Articular chondrocyte of knee joint (primary cell): ENCODE data around the gene CDK10. TPM values are rescaled to one million over a fixed set of nuclear protein-coding genes. Genes with fewer than 3 reads are reported as not detected.

Experiments
- total RNA-seq: library from RNA; depleted of rRNA; stranded (reverse); fragments of >200 nt; gene quantifications from 2 replicates; pipeline ENCODE4 v1.2.3, GENCODE V29; 2012

The CDK10 gene, protein sequence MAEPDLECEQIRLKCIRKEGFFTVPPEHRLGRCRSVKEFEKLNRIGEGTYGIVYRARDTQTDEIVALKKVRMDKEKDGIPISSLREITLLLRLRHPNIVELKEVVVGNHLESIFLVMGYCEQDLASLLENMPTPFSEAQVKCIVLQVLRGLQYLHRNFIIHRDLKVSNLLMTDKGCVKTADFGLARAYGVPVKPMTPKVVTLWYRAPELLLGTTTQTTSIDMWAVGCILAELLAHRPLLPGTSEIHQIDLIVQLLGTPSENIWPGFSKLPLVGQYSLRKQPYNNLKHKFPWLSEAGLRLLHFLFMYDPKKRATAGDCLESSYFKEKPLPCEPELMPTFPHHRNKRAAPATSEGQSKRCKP
- 30.5 and 30.8 TPM in 2 replicates for total RNA-seq

DNA sequence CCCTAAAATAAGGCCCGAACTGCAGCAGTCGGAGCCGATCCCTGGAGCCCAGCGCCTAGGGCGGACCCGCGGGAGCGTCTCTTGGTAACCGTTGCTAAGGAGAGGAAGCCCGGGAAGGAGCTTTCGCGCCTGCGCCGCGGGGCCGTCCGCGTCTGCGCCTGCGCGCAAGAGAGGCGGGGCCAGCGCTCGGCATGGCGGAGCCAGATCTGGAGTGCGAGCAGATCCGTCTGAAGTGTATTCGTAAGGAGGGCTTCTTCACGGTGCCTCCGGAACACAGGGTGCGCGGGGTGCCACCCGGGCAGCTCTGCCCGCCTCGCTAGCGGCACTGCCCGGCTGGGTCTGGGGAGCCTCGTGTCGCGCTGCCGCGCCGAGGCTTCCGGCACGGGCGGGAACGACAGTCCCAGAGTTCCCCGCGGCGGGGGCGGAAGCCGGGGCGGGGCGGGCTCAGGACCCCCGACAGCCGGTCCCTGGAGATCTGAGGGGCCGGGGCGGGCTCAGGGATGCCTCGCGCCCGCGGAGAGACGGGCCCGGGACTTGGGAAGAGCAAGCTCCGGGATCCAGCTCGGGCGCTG, at the start of gene CDK10:
CDK10 (plus strand) TSS at position 170 of the 572 bp plus-strand sequence; CDS start at position 192, 22 bp downstream.

GRCh38 chr16:89657442-89658220, 28.9 kb upstream of the CDK10 start, which contains the start of the genes CHMP1A and SPATA33:
CHMP1A (minus strand) TSS chr16:89657708; CDS start chr16:89657588, 120 bp downstream.
SPATA33 (plus strand) TSS chr16:89657836; CDS start chr16:89657912, 76 bp downstream.

GRCh38 chr16:89701425-89702406, 15.2 kb downstream of the CDK10 start, which contains the start of gene SPATA2L:
SPATA2L (minus strand) TSS chr16:89701705; CDS start chr16:89701232, 473 bp downstream.

DNA sequence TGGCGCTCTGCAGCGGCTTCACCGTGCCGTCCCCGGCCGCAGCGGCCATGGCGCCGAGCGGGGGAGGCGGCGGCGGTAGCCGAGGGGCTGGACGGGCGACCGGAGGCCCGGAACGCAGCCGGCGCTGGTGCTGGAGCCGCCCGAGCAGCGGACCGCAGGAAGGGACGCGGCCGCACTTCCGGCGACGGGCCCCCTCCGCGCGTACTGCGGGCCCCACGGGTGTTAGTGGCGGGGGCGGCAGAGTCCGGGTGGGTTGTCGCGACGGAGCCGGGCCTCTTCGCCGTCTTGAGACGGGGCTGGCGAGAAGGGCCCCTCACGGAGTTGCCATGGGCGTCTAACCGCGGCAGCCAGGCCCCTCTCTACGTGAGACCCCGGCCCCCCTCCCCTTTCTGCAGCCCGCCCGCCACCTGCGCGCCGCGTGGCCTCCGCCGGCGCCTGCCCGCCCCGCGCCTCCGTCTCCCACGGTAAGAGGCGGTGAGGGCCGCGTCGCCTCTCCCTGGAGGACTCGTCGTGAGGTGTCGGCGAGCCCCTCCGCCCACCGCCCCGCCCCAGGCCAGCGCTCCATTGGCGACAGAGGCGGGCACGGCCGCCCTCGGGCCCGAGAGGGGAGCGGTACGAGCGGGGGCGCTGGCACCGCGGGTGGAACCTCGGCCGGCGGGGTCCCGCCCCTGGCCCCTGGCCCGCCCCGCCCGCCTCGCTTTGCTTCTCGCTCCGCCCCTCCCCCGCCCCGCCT, 34.5 kb downstream of the CDK10 start, which contains the start of the genes VPS9D1 and ZNF276:
VPS9D1 (minus strand) TSS at position 86 of the 733 bp plus-strand sequence; CDS start at position 49, 37 bp downstream.
ZNF276 (plus strand) TSS at position 725 of the 733 bp plus-strand sequence. CDS start 104 bp downstream, outside the sequence.

Other genes with a start within 250 kb of the CDK10 start
- 70.0 and 104 TPM in 2 replicates for gene ANKRD11, start 196.1 kb upstream of the CDK10 start, total RNA-seq
- gene SPG7, start 178.3 kb upstream of the CDK10 start, total RNA-seq, result 75.4 and 83.2 TPM in 2 replicates
- 2,509 and 2,570 TPM in 2 replicates for gene RPL13, start 126.0 kb upstream of the CDK10 start, total RNA-seq
- gene CPNE7, start 110.9 kb upstream of the CDK10 start, total RNA-seq, result 0.22 and 0.26 TPM in 2 replicates
- not detected in 2 replicates for gene DPEP1, start 73.0 kb upstream of the CDK10 start, total RNA-seq
- 64.0 and 85.7 TPM in 2 replicates for gene CHMP1A, start 29.0 kb upstream of the CDK10 start, total RNA-seq
- gene SPATA33, start 28.9 kb upstream of the CDK10 start, total RNA-seq, result 2.7 and 3.1 TPM in 2 replicates
- 5.2 and 5.9 TPM in 2 replicates for gene SPATA2L, start 15.0 kb downstream of the CDK10 start, total RNA-seq
- gene VPS9D1, start 34.2 kb downstream of the CDK10 start, total RNA-seq, result 10.2 and 12.5 TPM in 2 replicates
- gene ZNF276, start 34.8 kb downstream of the CDK10 start, total RNA-seq, result 8.2 and 13.1 TPM in 2 replicates
- gene FANCA, start 130.0 kb downstream of the CDK10 start, total RNA-seq, result 7.4 and 8.8 TPM in 2 replicates
- gene SPIRE2, start 141.8 kb downstream of the CDK10 start, total RNA-seq, result 2.2 TPM in 2 replicates
- 166 and 179 TPM in 2 replicates for gene TCF25, start 186.9 kb downstream of the CDK10 start, total RNA-seq
- gene MC1R, start 232.2 kb downstream of the CDK10 start, total RNA-seq, result 5.4 and 8.2 TPM in 2 replicates
- 90.6 and 121 TPM in 2 replicates for gene TUBB3, start 236.7 kb downstream of the CDK10 start, total RNA-seq